ENCODE results near the gene TRMT112. TPM values are rescaled to one million over a fixed set of nuclear protein-coding genes. Genes with fewer than 3 reads are reported as not detected.
A peak's percentile ranks its signal among the peaks of the same experiment; 100 is the strongest.

TRMT112 gene
- polyA plus RNA-seq, 2 of the 4 experiments (the other 2 are of a cell fraction): 363 to 440 TPM

DNA sequence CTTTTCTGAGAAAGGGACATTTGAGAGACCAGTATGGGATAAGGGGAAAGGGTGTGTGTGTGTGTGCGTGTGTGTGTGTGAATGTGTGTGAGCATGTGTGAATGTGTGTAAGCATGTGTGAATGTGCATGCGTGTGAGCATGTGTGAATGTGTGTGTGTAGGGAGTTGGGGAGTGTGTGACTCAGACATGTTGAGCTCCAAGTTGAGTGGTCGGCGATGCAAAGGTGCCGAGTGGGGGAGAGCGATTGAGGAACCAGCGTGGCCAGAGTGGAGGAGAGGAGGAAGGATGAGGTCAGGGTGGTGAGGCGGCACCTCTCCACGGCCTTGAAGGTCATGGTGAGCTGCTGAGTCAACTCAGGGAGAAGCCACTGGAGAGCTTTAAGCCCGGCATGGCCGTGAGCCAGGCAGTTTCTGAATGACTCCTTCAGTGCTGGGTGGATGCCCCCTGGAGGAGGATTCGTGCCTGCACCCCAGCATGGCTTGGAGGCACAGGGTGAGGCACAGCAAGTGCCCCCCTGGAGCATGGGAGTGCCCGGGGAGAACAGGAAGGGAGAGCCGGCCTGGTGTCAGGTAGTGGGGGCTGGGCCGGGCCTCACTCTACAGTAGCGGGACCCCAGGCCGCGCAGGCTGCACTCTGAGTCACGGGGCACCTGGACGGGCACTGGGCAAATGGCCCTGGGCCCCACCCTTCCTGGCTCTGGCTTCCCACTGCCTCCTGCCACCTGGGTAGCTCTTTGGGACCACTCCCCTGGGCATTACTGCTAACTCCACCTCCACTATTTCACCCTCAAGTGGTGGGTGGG, 14.4 kb upstream of the TRMT112 start (continued):
- TF ChIP-seq, protein P1, sequence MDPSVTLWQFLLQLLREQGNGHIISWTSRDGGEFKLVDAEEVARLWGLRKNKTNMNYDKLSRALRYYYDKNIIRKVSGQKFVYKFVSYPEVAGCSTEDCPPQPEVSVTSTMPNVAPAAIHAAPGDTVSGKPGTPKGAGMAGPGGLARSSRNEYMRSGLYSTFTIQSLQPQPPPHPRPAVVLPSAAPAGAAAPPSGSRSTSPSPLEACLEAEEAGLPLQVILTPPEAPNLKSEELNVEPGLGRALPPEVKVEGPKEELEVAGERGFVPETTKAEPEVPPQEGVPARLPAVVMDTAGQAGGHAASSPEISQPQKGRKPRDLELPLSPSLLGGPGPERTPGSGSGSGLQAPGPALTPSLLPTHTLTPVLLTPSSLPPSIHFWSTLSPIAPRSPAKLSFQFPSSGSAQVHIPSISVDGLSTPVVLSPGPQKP (IDR thresholded peaks at IDR 0.05; ENCODE audit: low read depth, low read length): no peak
- TF ChIP-seq, protein P2, sequence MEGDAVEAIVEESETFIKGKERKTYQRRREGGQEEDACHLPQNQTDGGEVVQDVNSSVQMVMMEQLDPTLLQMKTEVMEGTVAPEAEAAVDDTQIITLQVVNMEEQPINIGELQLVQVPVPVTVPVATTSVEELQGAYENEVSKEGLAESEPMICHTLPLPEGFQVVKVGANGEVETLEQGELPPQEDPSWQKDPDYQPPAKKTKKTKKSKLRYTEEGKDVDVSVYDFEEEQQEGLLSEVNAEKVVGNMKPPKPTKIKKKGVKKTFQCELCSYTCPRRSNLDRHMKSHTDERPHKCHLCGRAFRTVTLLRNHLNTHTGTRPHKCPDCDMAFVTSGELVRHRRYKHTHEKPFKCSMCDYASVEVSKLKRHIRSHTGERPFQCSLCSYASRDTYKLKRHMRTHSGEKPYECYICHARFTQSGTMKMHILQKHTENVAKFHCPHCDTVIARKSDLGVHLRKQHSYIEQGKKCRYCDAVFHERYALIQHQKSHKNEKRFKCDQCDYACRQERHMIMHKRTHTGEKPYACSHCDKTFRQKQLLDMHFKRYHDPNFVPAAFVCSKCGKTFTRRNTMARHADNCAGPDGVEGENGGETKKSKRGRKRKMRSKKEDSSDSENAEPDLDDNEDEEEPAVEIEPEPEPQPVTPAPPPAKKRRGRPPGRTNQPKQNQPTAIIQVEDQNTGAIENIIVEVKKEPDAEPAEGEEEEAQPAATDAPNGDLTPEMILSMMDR (IDR thresholded peaks at IDR 0.05): peak; percentile 65
- no peak for TF ChIP-seq RARB (CRISPR knock-in tag; IDR thresholded peaks at IDR 0.05)
- TF ChIP-seq SMC3 (IDR thresholded peaks at IDR 0.05): peak; percentile 61
- TF ChIP-seq NPAS2 (CRISPR knock-in tag; IDR thresholded peaks at IDR 0.05; ENCODE audit: borderline replicate concordance): no peak
- no peak for TF ChIP-seq HEYL (CRISPR knock-in tag; IDR thresholded peaks at IDR 0.05)
- TF ChIP-seq JUN (IDR thresholded peaks at IDR 0.05): peak in 1 of 2 experiments; percentile 75; a peak in 2 of 5 replicates
- TF ChIP-seq RNF2 (IDR thresholded peaks at IDR 0.05; ENCODE audit: borderline replicate concordance, low read depth): no peak
- TF ChIP-seq ZC3H11A (IDR thresholded peaks at IDR 0.05): no peak
- TF ChIP-seq, protein P3, sequence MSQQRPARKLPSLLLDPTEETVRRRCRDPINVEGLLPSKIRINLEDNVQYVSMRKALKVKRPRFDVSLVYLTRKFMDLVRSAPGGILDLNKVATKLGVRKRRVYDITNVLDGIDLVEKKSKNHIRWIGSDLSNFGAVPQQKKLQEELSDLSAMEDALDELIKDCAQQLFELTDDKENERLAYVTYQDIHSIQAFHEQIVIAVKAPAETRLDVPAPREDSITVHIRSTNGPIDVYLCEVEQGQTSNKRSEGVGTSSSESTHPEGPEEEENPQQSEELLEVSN (IDR thresholded peaks at IDR 0.05; ENCODE audit: borderline replicate concordance, low read depth): peak; percentile 27; the same call in 1 of the 2 replicates
- no peak for TF ChIP-seq FOXS1 (CRISPR knock-in tag; IDR thresholded peaks at IDR 0.05)
- TF ChIP-seq RFX5 (IDR thresholded peaks at IDR 0.05): no peak
- TF ChIP-seq CHD4 (IDR thresholded peaks at IDR 0.05; ENCODE audit: borderline replicate concordance): no peak
- TF ChIP-seq BHLHE40 (IDR thresholded peaks at IDR 0.05; ENCODE audit: low read depth, low read length): no peak
- TF ChIP-seq, protein P4, sequence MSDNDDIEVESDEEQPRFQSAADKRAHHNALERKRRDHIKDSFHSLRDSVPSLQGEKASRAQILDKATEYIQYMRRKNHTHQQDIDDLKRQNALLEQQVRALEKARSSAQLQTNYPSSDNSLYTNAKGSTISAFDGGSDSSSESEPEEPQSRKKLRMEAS (IDR thresholded peaks at IDR 0.05): peak; percentile 68; the same call in 1 of the 2 replicates
- TF ChIP-seq ZFP36 (IDR thresholded peaks at IDR 0.05; ENCODE audit: borderline replicate concordance, partially characterized antibody): no peak
- no peak for TF ChIP-seq MYC (IDR thresholded peaks at IDR 0.05; ENCODE audit: borderline replicate concordance, low read length)
- no peak for TF ChIP-seq KDM1A (IDR thresholded peaks at IDR 0.05; ENCODE audit: low read depth)
- TF ChIP-seq SREBF2 (IDR thresholded peaks at IDR 0.05): no peak
- TF ChIP-seq TFCP2L1 (CRISPR knock-in tag; IDR thresholded peaks at IDR 0.05): no peak
- no peak for TF ChIP-seq GATA3 (IDR thresholded peaks at IDR 0.05; ENCODE audit: borderline replicate concordance)
- TF ChIP-seq HOXA7 (CRISPR knock-in tag; IDR thresholded peaks at IDR 0.05): no peak
- TF ChIP-seq, protein P5, sequence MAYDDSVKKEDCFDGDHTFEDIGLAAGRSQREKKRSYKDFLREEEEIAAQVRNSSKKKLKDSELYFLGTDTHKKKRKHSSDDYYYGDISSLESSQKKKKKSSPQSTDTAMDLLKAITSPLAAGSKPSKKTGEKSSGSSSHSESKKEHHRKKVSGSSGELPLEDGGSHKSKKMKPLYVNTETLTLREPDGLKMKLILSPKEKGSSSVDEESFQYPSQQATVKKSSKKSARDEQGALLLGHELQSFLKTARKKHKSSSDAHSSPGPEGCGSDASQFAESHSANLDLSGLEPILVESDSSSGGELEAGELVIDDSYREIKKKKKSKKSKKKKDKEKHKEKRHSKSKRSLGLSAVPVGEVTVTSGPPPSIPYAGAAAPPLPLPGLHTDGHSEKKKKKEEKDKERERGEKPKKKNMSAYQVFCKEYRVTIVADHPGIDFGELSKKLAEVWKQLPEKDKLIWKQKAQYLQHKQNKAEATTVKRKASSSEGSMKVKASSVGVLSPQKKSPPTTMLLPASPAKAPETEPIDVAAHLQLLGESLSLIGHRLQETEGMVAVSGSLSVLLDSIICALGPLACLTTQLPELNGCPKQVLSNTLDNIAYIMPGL (CRISPR knock-in tag; IDR thresholded peaks at IDR 0.05; ENCODE audit: borderline replicate concordance): no peak
- TF ChIP-seq CHD2 (IDR thresholded peaks at IDR 0.05; ENCODE audit: low read length, partially characterized antibody): no peak
- no peak for TF ChIP-seq ZSCAN20 (CRISPR knock-in tag; IDR thresholded peaks at IDR 0.05)
- TF ChIP-seq MAZ (IDR thresholded peaks at IDR 0.05; ENCODE audit: borderline replicate concordance, low read depth, low read length): no peak
- TF ChIP-seq HOXB5 (CRISPR knock-in tag; IDR thresholded peaks at IDR 0.05): no peak
- peak in 1 of 2 experiments; percentile 47; a peak in 1 of 5 replicates for TF ChIP-seq EP300 (IDR thresholded peaks at IDR 0.05)
- no peak for TF ChIP-seq ZNF302 (CRISPR knock-in tag; IDR thresholded peaks at IDR 0.05)
- peak; percentile 77 for TF ChIP-seq ESRRA (IDR thresholded peaks at IDR 0.05; ENCODE audit: borderline replicate concordance, low read length)
- TF ChIP-seq, protein P6, sequence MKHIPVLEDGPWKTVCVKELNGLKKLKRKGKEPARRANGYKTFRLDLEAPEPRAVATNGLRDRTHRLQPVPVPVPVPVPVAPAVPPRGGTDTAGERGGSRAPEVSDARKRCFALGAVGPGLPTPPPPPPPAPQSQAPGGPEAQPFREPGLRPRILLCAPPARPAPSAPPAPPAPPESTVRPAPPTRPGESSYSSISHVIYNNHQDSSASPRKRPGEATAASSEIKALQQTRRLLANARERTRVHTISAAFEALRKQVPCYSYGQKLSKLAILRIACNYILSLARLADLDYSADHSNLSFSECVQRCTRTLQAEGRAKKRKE (CRISPR knock-in tag; IDR thresholded peaks at IDR 0.05; ENCODE audit: low read depth): no peak

Measured in A549 (cell line).